D341Med (cell line): ENCODE results near the gene RBM26.
"Not testable (repeated sequence)": the region's sequence is repeated elsewhere in the genome, so short reads cannot be mapped to it uniquely, and the experiment has no call there.

Experiments
- DNase-seq: peaks from one replicate; pipeline ENCODE4 v3.0.0; 2012; ENCODE audit warnings: low spot score

RBM26 gene

DNA sequence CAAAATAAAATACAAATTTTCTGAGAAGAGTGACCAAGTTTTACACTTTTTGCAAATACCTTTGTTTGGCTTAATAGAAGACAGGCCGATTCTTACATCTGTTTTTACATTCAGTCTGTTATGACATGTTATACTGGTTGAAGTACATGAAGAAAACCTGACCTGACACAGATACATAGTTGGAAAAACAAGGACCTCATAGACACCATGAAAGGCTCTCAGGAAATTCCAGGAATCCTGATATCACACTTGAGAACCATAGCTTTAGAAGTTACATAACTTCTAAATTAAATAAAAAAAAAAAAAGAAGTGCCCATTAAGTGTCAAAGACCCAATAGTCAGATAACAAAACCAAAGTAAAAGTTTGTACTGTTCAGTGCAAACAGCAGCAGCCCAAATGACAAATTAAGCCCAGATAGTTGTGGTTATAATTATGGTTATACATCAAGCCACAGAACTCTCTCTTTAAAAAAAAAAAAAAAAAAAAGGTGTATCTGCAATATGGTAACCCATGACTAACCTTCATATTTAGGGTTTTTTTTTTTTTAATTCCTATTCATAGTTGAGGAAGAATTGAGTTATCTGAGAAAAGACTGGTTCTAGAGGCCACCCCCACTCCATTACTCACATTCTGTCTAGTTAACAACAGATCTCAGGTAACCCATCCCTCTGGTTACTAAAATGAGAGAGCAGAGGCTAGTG, 19.8 kb downstream of the RBM26 start:
- no peak for DNase-seq

DNA sequence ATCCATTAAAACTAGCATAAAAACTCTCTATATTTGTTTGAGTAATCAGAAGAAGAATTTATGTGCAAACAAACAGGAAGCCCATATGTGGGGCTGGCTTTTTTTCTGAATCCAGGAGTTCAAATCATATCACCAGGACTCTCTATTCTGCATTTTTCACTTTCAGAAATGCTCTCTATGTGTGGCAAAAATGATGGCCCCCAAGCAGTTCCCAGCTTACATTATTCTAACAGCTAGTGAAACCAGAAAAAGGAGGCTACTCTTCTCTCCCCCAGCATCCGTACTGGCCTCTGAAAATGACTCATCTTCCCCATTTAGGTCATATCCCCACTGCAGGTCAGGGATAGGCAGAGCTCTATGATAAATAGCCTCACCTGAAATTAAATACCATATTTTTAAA, 20.4 kb downstream of the RBM26 start:
- no peak for DNase-seq

DNA sequence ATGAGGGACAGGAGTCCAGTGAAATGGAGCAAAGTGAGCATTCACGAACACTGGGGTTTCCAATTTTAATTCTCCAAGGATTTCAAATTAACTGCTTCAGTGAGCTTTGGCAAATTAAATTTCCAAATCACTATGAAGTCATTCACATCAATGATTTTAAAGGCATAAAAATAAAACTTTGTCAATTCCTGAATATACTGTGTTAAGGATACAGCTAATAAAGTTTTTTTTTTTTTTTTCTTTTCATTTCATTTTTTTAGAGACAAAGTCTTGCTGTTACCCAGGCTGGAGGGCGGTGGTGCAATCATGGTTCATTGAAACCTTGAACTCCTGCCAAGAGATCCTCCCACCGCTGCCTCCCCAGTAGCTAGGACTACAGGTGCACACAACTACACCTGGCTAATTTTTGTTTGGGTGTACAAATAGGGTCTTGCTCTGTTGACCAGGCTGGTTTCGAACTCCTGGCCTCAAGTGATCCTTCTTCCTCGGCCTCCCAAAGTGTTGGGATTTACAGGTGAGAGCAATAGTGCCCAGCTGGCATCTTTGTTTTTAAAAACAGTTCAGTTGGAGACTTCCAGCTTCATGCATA, 21.9 kb downstream of the RBM26 start:
- DNase-seq: no peak

DNA sequence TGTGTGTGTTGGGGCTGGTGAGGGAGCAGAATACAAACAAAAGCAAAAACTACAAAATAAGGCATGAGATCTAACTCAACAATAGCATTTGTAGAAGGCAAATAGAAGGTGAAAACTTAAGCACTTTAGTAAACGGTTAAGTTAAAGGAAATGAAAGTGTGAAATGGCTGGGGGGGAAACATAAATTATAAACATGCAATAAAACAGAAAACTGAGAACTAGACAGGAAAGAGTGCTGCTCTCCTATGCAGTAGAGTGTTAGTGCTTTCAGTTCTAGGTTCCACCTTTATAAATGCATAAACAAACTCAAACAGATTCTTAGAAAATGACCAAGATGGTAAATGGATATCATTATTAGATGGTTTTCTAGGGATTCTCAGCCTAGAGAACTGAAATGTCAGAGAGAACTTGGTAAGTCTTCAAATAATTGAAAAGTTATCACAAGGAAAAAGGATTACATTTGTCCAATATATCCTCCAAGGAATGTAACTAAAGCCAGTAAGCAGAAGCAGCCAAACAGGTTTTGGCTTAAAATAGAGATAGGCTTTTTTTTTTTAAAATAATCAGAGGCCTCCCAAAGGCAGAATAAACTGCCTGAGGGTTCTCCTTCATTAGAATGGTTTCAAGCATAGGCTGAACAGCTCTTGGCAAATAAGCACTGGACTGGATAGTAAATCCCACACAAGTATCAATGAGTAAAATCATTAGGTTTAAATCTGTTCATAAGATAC, 23.3 kb downstream of the RBM26 start:
- DNase-seq: no peak

DNA sequence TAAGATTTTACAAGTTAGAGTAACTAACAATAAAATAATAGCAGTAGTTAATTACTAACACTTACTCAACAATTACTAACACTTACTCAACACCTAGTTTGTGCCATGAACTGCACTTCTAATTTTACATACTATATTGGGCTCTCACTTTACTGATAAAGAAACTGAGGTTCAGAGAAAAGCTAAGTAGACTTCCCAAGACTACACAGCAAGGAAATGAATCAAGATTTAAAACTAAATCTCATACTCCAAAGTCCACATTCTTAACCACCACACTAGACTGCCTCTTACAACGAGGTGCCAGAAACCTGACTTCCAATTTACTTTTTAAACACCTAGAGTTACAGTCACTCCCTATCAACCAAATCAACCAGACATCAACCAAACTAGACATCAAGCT, 25.1 kb downstream of the RBM26 start:
- no peak for DNase-seq

DNA sequence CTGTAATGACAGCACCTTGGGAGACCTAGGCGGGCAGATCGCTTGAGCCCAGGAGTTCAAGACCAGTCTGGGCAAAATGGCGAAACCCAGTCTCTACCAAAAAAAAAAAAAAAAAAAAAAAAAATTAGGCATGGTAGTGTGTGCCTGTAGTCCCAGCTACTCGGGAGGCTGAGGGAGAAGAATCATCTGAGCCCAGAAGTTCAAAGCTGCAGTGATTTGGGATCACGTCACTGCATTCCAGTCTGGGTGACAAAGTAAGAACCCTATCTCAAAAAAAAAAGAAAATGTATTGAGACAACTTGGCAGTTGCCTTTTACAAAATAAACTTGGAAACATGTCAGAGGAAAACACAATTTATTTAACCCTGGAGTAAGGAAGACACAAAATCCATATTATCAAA, 26.8 kb downstream of the RBM26 start:
- no peak for DNase-seq

DNA sequence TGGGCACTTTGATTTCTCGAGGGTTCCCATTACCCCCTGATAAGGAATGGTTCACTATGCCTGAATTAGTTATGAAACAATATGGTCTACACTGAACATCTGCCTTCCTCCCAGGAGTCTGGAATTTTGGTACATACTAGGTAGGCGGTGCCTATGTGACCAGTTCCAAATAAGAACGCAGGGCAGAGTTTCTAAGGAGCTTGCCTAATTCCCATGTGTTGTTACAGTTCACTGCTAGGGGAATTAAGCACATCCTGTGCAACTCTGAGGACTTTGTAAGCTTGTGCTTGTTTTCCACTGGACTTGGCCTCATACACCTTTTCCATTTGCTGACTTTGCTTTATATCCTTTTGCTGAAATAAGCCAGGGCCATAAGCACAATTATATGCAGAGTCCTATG, 29.2 kb downstream of the RBM26 start:
- DNase-seq: no peak

DNA sequence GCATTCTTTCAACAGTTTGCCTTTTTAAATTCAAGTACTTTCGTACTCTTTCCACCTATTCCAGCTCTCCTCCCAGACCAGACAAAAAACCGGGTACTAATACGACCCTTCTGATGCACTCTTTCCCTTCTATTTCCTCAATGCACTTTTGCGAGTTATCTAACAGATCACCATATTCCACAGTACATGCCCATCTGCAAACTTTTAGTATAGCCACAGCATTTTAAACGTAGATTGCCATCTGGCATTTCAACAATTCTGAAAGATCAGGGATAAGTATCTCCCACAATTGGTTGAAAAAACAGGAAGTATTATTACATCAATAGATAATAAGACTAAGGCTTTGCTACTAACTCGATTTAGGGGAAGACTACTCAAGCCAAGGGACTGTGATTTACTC, 31.5 kb downstream of the RBM26 start:
- DNase-seq: no peak

DNA sequence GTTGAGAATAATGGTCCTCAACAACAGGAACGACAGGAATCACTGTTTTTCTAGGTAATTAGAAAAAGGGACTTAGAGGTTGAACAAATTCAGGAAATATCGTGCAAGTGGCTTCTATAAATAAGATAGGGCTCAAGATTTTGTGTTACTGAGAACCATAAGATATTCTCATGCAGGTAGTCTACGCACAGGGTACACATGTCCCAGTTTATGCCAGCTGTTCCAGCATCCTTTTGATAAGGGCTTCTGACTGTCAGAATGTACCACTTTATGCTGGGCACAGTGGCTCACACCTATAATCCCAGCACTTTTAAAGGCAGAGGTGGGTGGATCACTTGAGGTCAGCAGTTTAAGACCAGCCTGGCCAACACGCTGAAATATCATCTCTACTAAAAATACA, 32.1 kb downstream of the RBM26 start:
- DNase-seq: no peak

DNA sequence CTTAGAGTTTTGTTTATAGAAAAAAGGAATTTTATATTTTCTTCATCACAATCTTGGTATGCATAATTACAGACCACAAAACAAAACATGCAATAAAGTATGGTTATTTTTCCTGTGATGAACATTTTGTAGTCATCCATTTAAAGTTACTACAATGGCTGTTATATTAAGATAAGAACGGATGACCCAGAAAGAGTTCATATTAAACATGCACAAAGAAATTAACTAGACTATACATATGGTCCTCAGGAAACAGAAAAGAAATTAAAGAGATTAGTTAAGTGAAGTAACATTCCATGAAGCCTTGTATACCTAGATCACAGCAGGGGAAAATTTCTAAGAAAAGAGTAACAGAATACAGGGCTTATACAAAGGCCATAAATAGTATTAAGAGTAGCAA, 36.8 kb downstream of the RBM26 start:
- DNase-seq: no peak

DNA sequence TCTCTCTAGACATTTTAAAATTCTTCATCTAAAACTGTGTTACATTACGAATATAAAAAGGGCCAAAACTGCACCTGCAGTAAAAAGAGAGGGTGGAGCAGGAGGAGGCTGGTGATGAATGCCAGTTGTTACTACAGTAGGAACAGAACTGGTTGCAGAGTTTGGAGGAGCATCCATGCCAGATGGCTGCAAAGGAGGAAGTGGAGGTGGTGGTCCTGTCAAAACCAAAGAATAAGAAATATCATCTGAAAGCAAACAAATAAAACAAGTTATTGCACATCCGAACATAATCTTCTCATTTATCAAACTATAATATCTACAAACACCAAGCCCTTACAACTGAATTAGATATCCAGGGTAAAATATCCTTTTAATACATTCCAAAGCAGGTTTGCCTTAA, 40.1 kb downstream of the RBM26 start:
- no peak for DNase-seq

DNA sequence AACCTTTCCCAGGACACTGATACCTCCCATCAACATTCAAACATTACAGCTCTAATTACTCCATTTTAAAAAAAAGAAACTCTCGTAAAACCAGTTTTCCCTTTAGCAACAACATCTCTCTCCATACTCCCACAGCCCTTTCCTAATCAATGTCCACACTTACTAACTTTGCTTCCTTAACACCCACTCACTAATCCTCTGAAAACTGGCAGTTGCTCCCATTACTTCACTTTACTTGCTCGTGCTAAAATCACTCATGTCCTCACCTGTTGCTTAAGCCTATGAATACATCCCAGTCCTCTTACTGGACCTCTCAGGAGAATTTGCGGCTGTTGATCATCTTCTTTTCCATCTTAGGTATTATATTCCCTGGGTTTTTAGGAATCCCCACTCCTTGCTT, 44.8 kb downstream of the RBM26 start:
- no peak for DNase-seq

DNA sequence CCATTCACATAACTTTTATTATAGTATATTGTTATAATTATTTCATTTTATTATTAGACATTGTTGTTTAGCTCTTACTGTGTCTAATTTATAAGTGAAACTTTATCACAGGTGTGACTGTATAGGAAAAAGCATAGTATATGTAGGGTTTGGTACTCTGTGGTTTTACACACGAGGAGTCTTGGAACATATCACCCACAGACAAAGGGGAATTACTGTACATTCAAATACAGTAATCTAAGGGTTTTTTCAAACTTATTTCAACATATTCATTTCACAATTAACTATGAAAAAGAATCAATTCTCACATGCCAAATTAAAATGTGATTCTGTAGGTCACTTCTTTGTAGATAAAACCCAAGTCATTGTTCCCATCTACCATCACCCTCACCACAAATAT, 46.0 kb downstream of the RBM26 start:
- no peak for DNase-seq

DNA sequence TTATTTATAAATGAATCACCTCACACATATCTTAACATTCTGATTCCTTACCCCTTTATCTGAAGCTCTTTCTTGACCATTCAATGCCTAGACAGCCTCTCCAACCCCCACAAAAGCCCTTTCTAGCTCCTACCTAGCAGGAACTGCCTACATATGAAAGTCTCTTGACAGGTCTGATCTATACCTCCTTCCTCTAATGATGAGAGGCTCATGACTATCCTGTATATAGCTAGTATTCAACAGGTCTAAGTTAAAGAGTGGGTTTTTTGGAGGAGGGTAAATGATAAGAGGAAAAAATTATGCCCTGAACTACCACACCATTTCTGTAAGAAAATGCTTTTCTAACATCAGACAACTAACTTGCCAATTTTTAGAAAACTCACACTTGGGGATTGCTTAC, 47.0 kb downstream of the RBM26 start:
- no peak for DNase-seq

DNA sequence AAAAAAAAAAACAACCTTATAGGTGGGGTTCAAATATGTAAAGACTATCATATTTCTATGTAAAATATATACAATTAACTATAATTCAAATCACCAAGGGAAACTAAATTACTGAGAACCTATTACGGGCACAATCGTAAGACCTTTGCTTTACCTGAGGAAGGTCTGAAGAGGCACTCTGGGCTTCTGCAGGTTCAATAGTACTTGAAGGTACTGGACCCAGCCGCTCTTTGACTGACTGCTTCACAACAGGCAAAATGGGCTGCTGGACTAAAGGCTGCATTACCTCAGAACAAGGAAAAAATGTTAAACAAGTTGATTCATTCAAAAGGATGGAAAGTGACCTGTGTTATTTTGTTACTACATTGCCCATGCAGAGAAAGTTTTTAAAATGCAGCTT, 51.8 kb downstream of the RBM26 start:
- no peak for DNase-seq

DNA sequence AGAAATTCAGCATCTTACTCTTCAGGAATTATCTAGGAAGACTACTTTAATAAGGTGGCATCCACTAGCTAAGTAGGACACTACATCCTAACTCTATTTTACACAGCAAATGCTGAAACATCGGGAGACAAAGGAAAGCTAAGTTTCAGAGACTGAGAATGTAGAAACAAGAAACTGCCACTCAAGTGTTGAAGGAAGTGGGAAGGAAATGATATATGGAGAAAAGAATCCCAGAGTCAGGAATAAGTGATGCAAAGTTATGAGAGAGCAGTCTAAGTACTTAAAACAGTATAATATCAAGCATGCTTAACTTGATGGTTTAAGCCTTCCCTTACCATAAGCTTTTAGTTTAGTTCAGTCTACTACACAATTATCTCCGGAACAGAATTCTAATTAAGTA, 52.4 kb downstream of the RBM26 start:
- no peak for DNase-seq

DNA sequence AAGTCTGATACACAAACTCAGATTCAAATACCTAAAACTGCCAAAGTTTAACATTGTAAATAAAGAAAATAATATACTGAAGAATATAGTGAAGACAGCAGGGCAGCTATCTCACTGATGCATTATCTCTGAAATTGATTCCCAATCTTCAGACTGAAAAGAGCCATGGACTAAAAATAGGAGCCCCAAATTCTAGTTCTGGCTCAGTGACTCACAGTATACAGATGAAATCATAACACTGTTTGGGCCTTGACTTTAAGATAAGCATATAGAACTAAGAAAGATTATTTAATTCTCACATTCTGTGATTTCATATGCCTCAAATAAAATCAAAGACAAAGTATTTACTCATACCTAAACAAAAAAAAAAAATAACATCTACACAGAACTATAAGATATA, 53.9 kb downstream of the RBM26 start:
- DNase-seq: no peak

DNA sequence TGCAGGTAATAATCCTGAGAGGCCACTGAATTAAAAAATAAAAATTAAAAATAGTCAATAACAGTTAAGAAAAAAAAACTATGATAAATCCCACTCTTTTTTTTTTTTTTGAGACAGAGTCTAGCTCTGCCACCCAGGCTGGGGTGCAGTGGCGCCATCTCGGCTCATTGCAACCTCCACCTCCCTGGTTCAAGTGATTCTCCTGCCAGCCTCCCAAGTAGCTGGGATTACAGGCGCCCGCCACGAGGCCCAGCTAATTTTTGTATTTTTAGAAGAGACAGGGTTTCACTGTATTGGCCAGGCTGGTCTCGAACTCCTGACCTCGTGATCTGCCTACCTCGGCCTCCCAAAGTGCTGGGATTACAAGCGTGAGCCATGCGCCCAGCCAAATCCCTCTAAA, 56.4 kb downstream of the RBM26 start:
- not testable (repeated sequence) for DNase-seq

DNA sequence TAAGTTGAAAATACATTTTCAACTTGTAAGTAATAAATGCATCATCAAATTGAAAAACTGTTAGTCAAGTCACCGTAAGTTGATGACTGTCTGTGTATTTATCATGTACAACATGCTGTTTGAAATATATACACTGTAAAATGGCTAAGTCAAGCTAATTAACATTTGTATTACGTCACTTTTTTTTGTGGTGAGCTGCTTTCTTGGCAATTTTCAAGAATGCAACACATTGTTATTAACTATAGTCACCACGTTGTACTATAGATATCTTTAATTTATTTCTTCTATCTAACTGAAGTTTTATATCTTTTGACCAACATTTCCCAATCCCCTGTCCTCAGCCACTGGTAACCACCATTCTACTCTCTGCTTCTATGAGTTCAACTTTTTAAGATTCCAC, 57.0 kb downstream of the RBM26 start:
- DNase-seq: no peak

DNA sequence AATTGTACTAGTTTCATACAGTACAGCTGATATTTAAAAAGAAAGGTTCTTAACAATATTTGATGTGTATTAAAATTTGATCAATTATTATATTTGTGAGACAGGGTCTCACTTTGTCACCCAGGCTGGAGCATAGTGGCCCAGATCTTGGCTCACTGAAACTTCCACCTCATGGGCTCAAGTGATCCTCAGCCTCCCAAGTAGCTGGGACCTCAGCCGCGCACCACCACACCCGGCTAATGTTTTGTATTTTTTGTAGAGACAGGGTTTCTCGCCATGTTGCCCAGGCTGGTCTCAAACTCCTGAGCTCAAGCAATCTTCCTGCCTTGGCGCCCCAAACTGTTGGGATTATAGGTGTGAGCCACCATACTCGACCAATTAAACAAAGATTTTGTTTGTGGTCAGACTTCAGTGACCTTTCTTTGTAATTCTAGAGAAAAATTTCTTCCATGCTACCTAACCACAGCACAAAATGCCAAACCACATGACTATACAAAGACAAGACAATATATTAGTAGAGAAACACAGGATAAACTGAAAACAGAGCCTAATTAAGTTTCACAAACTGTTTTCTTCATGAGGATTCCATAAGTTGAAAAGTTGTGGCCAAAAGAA, 59.6 kb downstream of the RBM26 start:
- no peak for DNase-seq

DNA sequence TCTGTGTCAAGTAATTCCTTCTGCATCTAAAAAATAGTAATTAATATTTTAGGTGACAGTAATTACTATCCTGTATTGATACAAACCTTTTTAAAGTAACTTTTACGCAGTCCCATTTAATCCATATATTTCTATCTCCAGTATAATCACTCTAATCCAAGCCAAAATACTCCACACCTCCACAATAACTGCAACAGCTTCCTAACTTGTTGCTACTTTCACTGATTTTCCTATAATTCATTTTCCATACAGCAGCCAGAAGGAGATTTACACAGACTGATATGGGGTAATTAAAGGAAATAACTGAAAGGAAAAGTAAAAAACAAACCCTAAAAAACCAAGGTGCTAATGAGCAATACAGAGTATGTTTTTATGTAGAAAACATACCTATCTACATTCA, 64.9 kb downstream of the RBM26 start:
- no peak for DNase-seq

DNA sequence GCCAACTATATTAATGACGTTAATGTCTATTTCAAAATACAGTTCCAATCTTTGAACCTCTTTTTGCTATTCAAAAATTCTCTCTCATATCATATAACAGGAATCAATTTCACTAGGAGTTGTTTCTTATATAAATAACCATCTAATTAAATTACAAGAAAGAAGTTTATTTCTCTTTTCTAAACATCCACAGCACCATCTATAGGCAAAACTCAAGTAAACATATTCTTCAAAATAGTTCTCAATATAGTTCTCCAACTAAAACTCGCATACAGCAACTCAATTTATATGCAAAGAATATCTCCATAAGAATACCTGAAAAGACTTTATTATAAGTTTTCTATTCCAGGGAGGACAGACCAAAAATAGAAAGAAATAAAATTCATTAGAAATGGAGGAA, 65.6 kb downstream of the RBM26 start:
- DNase-seq: no peak

DNA sequence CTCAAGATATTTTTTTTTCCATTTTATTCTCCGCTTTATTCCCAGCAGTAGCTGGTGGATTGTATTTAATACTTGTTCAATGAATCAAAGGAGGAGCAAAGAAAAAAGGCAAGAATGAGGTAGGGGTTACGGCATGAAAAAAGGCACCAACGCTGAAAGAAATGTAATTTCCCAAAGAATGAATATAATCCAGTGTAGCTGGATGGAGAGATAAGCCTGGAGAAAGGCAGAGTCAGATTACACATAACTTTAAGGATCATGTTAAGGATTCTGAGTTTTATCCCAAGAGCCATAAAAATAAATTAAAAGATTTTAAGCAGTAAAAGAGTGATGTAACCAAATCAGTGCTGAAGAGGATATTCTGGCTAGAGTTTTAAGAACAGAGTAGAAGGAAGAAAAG, 67.7 kb downstream of the RBM26 start:
- DNase-seq: no peak
